Measurements from ENCODE around the gene TMEM212.
A peak's percentile ranks its signal among the peaks of the same experiment; 100 is the strongest.
"Not testable (repeated sequence)": the region's sequence is repeated elsewhere in the genome, so short reads cannot be mapped to it uniquely, and the experiment has no call there.

Gene TMEM212

DNA sequence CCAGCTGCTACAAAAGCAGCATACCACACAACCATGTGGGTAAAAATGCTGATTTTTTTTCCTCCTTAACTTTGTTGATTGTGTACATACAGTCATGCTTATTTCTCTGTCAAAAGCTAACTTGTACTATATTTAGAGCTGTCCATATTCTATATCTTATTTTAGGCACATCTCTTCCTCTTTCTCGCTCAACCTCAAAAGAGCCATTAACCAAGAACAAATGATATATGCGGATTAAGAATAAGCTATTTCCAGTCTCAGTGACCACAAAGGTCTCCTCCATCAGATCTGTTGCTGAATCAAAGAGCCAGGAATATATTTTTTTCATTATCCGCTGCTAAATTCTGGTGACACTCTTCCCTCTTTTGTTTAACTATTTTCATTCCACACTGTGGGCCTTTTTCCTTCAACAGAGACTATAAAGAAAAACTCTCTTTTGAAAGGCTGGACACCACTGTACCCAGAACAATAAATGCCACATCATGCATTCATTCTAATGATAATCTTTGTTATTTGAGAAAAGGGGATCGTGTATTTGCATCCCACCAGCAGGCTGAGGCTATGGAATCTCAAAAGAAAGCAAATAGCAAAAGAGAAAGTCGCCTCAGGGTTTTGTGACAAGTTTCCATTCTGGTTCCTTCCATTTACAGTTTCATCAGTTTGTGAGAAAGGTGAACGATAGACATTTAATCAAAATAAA lies 8.0 kb downstream of the TMEM212 start:
- Histone ChIP-seq H3K9me3 (replicated peaks in 1 of 2; ENCODE audit: control insufficient read depth in 2 of 2, insufficient read depth in 1 of 2, low read depth in 1 of 2, low read length in 2 of 2) (peaks cover 3 to 20% of the 10 kb centered on the region in 2 donors), H3K4me1 (ENCODE audit: control insufficient read depth in 2 of 2, insufficient read depth in 1 of 2, low read depth in 1 of 2, low read length in 2 of 2) (peaks cover 0 to 17% of the 10 kb centered on the region in 2 donors), H2AK5ac (ENCODE audit: low read depth, low read length) (no peak overlapping the region), H3K27ac (replicated peaks; ENCODE audit: low read length) (no peak overlapping the region), H3K4me3 (ENCODE audit: low read length in 2 of 2) (no peak overlapping the region), H2AFZ (ENCODE audit: low read length) (peak overlapping the region; percentile 17), H2BK15ac (ENCODE audit: low read length) (no peak overlapping the region), H3K4ac (ENCODE audit: low read length) (no peak overlapping the region), H3K4me2 (ENCODE audit: insufficient read depth, low read length, poor library complexity, severe bottlenecking) (no peak overlapping the region), H3K14ac (ENCODE audit: low read length) (no peak overlapping the region), H2BK12ac (ENCODE audit: low read length) (no peak overlapping the region), H4K8ac (ENCODE audit: low read depth, low read length) (no peak overlapping the region), H3K18ac (ENCODE audit: low read length) (no peak overlapping the region), H4K91ac (ENCODE audit: low read depth, low read length, poor library complexity) (no peak overlapping the region), H3K79me1 (ENCODE audit: low read depth, low read length) (no peaks in the 10 kb centered on the region), H2BK120ac (ENCODE audit: low read depth, low read length) (no peak overlapping the region), H3K9ac (ENCODE audit: low read depth, low read length, poor library complexity) (no peak overlapping the region), H2BK5ac (ENCODE audit: low read length) (no peak overlapping the region), H3K23ac (ENCODE audit: low read depth, low read length, poor library complexity) (no peak overlapping the region), H3K27me3 (ENCODE audit: control insufficient read depth in 3 of 3, insufficient read depth in 3 of 3, low read depth in 1 of 3, low read length in 3 of 3) (no peaks in the 10 kb centered on the region), H3K36me3 (replicated peaks in 1 of 2; ENCODE audit: control insufficient read depth in 2 of 2, insufficient read depth in 2 of 2, low read length in 2 of 2) (no peaks in the 10 kb centered on the region)
- no peak for DNase-seq (ENCODE audit: low spot score)
- WGBS, 2 donors (ENCODE audit: extremely low coverage in 2 of 2, insufficient read length in 2 of 2, insufficient replicate concordance in 1 of 2), result no CpG with 5 or more reads among the region's 6 CpGs

DNA sequence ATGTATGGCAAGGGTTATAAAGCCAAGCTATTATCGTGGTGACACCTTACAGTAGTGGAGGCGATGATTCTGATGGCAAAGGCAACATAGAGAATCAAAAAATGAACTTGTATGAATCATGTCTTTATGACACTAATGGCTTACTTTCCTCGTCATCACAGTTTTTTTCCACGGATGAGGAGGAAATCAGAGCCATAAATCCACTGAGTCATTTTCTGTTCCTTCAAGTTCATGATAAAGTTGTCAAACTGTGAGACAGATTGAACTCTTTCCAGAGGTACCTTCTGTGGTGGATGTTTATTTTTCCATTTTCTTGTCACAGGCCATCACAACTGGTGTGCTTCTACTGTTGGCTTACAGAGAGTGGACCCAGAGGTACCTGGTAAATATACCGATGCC lies 8.5 kb downstream of the TMEM212 start:
- H3K4me1 ChIP-seq (ENCODE audit: control insufficient read depth in 2 of 2, insufficient read depth in 1 of 2, low read depth in 1 of 2, low read length in 2 of 2), result peaks cover 0 to 17% of the 10 kb centered on the region in 2 donors

DNA sequence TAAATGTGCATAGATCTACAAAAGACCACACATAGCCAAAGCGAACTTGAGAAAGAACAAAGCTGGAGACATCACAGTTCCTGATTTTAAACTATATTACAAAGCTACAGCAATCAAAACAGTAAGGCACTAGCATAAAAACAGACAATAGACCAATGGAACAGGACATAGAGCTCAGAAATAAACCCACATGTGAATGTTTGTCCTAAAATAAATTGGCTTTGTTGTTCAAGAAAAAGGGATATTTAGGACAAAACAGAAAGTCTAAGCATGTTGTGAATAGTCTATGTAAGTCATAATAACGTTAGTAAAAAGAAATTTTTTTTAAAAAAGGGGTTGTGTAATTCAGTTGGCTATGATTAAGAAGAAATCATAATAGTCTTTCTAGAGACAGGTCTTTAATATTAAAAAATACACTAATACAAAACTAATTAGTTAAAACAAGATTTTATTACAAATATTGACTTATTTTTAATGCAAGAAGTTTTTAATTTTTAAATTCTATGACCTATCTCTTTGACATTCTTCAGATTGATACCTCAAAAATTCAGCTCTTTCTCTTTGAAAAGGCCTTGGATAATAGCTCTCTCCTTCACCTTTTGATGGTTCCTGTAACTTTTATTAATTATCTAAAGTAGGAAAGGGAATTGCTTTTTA lies 11.6 kb downstream of the TMEM212 start:
- WGBS, 2 donors (ENCODE audit: extremely low coverage in 2 of 2, insufficient read length in 2 of 2, insufficient replicate concordance in 1 of 2), result 100% methylated on average over 1 of the region's 2 CpGs; no CpG with 5 or more reads in 1 of the 2 donors
- Histone ChIP-seq H3K79me1 (ENCODE audit: low read depth, low read length) (no peaks in the 10 kb centered on the region), H3K23ac (ENCODE audit: low read depth, low read length, poor library complexity) (no peak overlapping the region), H4K8ac (ENCODE audit: low read depth, low read length) (no peak overlapping the region), H3K9me3 (replicated peaks in 1 of 2; ENCODE audit: control insufficient read depth in 2 of 2, insufficient read depth in 1 of 2, low read depth in 1 of 2, low read length in 2 of 2) (peaks cover 3 to 23% of the 10 kb centered on the region in 2 donors), H3K14ac (ENCODE audit: low read length) (no peak overlapping the region), H3K4me1 (ENCODE audit: control insufficient read depth in 2 of 2, insufficient read depth in 1 of 2, low read depth in 1 of 2, low read length in 2 of 2) (peaks cover 0 to 17% of the 10 kb centered on the region in 2 donors), H3K4ac (ENCODE audit: low read length) (no peak overlapping the region), H3K27me3 (ENCODE audit: control insufficient read depth in 3 of 3, insufficient read depth in 3 of 3, low read depth in 1 of 3, low read length in 3 of 3) (no peaks in the 10 kb centered on the region), H3K4me2 (ENCODE audit: insufficient read depth, low read length, poor library complexity, severe bottlenecking) (no peak overlapping the region), H3K9ac (ENCODE audit: low read depth, low read length, poor library complexity) (no peak overlapping the region), H3K4me3 (ENCODE audit: low read length in 2 of 2) (no peak overlapping the region), H2BK12ac (ENCODE audit: low read length) (no peak overlapping the region), H2BK15ac (ENCODE audit: low read length) (no peak overlapping the region), H3K27ac (replicated peaks; ENCODE audit: low read length) (no peak overlapping the region), H4K91ac (ENCODE audit: low read depth, low read length, poor library complexity) (no peak overlapping the region), H2AFZ (ENCODE audit: low read length) (no peak overlapping the region), H3K36me3 (replicated peaks in 1 of 2; ENCODE audit: control insufficient read depth in 2 of 2, insufficient read depth in 2 of 2, low read length in 2 of 2) (no peaks in the 10 kb centered on the region), H3K18ac (ENCODE audit: low read length) (no peak overlapping the region), H2BK5ac (ENCODE audit: low read length) (no peak overlapping the region), H2BK120ac (ENCODE audit: low read depth, low read length) (no peak overlapping the region), H2AK5ac (ENCODE audit: low read depth, low read length) (no peak overlapping the region)
- no peak for DNase-seq (ENCODE audit: low spot score)

More for the DNA sequence above, 8.5 kb downstream of the TMEM212 start:
- no peak overlapping the region for H4K91ac ChIP-seq (ENCODE audit: low read depth, low read length, poor library complexity)
- H3K4me3 ChIP-seq (ENCODE audit: low read length in 2 of 2), result no peak overlapping the region
- H2BK120ac ChIP-seq (ENCODE audit: low read depth, low read length), result no peak overlapping the region
- no peak overlapping the region for H3K23ac ChIP-seq (ENCODE audit: low read depth, low read length, poor library complexity)
- H3K9me3 ChIP-seq (replicated peaks in 1 of 2; ENCODE audit: control insufficient read depth in 2 of 2, insufficient read depth in 1 of 2, low read depth in 1 of 2, low read length in 2 of 2), result peaks cover 3 to 23% of the 10 kb centered on the region in 2 donors
- H2AK5ac ChIP-seq (ENCODE audit: low read depth, low read length), result no peak overlapping the region
- no peaks in the 10 kb centered on the region for H3K79me1 ChIP-seq (ENCODE audit: low read depth, low read length)
- H2AFZ ChIP-seq (ENCODE audit: low read length), result no peak overlapping the region
- H3K27me3 ChIP-seq (ENCODE audit: control insufficient read depth in 3 of 3, insufficient read depth in 3 of 3, low read depth in 1 of 3, low read length in 3 of 3), result no peaks in the 10 kb centered on the region
- no peak overlapping the region for H3K27ac ChIP-seq (replicated peaks; ENCODE audit: low read length)
- no peak overlapping the region for H2BK12ac ChIP-seq (ENCODE audit: low read length)
- no peak overlapping the region for H2BK5ac ChIP-seq (ENCODE audit: low read length)
- H3K36me3 ChIP-seq (replicated peaks in 1 of 2; ENCODE audit: control insufficient read depth in 2 of 2, insufficient read depth in 2 of 2, low read length in 2 of 2), result no peaks in the 10 kb centered on the region
- no peak overlapping the region for H3K4ac ChIP-seq (ENCODE audit: low read length)
- no CpG with 5 or more reads among the region's 5 CpGs for WGBS, 2 donors (ENCODE audit: extremely low coverage in 2 of 2, insufficient read length in 2 of 2, insufficient replicate concordance in 1 of 2)
- no peak for DNase-seq (ENCODE audit: low spot score)
- H4K8ac ChIP-seq (ENCODE audit: low read depth, low read length), result no peak overlapping the region
- no peak overlapping the region for H3K9ac ChIP-seq (ENCODE audit: low read depth, low read length, poor library complexity)
- no peak overlapping the region for H3K14ac ChIP-seq (ENCODE audit: low read length)
- H3K4me2 ChIP-seq (ENCODE audit: insufficient read depth, low read length, poor library complexity, severe bottlenecking), result no peak overlapping the region
- no peak overlapping the region for H3K18ac ChIP-seq (ENCODE audit: low read length)
- H2BK15ac ChIP-seq (ENCODE audit: low read length), result no peak overlapping the region

DNA sequence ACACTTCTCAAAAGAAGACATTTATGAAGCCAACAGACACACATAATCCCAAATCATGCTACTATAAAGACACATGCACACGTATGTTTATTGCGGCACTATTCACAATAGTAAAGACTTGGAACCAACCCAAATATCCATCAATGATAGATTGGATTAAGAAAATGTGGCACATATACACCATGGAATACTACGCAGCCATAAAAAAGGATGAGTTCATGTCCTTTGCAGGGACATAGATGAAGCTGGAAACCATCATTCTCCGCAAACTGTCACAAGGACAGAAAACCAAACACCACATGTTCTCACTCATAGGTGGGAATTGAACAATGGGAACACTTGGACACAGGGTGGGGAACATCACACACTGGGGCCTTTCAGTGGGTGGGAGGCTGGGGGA lies 15.6 kb downstream of the TMEM212 start:
- not testable (repeated sequence) for H3K36me3 ChIP-seq (replicated peaks in 1 of 2; ENCODE audit: control insufficient read depth in 2 of 2, insufficient read depth in 2 of 2, low read length in 2 of 2); H2AK5ac ChIP-seq (ENCODE audit: low read depth, low read length); H3K79me1 ChIP-seq (ENCODE audit: low read depth, low read length); H3K9ac ChIP-seq (ENCODE audit: low read depth, low read length, poor library complexity); H3K4me3 ChIP-seq (ENCODE audit: low read length in 2 of 2); H3K4me1 ChIP-seq (ENCODE audit: control insufficient read depth in 2 of 2, insufficient read depth in 1 of 2, low read depth in 1 of 2, low read length in 2 of 2); DNase-seq (ENCODE audit: low spot score); H2BK12ac ChIP-seq (ENCODE audit: low read length); H4K91ac ChIP-seq (ENCODE audit: low read depth, low read length, poor library complexity); H3K14ac ChIP-seq (ENCODE audit: low read length); H2BK5ac ChIP-seq (ENCODE audit: low read length); H3K18ac ChIP-seq (ENCODE audit: low read length); H3K23ac ChIP-seq (ENCODE audit: low read depth, low read length, poor library complexity); H3K27me3 ChIP-seq (ENCODE audit: control insufficient read depth in 3 of 3, insufficient read depth in 3 of 3, low read depth in 1 of 3, low read length in 3 of 3); H2BK120ac ChIP-seq (ENCODE audit: low read depth, low read length); H2AFZ ChIP-seq (ENCODE audit: low read length); H3K27ac ChIP-seq (replicated peaks; ENCODE audit: low read length); H3K4ac ChIP-seq (ENCODE audit: low read length); H4K8ac ChIP-seq (ENCODE audit: low read depth, low read length); H2BK15ac ChIP-seq (ENCODE audit: low read length); H3K4me2 ChIP-seq (ENCODE audit: insufficient read depth, low read length, poor library complexity, severe bottlenecking)
- H3K9me3 ChIP-seq (replicated peaks in 1 of 2; ENCODE audit: control insufficient read depth in 2 of 2, insufficient read depth in 1 of 2, low read depth in 1 of 2, low read length in 2 of 2), result peaks cover 0 to 19% of the 10 kb centered on the region in 2 donors
- no CpG with 5 or more reads among the region's 4 CpGs for WGBS, 2 donors (ENCODE audit: extremely low coverage in 2 of 2, insufficient read length in 2 of 2, insufficient replicate concordance in 1 of 2)

Measured in neuronal stem cell (in vitro differentiated cells).